ENCODE results near the gene NUP210L.

DNA sequence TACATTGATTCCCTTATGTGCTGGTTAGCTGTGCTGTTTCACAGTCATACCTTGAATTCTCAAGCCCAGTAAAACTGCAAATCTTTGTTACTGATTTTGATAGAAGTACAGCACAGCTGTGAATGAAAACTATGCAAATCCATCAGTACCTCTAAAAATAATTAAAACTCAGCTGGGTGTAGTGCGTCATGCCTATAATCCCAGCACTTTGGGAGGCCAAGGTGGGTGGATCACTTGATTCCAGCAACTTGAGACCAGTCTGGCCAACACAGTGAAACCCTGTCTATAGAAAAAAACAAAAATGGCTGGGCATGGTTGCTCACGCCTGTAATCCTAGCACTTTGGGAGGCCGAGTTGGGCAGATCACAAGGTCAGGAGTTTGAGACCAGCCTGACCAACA is 61.2 kb downstream of the NUP210L start:
- TF ChIP-seq, protein P1, sequence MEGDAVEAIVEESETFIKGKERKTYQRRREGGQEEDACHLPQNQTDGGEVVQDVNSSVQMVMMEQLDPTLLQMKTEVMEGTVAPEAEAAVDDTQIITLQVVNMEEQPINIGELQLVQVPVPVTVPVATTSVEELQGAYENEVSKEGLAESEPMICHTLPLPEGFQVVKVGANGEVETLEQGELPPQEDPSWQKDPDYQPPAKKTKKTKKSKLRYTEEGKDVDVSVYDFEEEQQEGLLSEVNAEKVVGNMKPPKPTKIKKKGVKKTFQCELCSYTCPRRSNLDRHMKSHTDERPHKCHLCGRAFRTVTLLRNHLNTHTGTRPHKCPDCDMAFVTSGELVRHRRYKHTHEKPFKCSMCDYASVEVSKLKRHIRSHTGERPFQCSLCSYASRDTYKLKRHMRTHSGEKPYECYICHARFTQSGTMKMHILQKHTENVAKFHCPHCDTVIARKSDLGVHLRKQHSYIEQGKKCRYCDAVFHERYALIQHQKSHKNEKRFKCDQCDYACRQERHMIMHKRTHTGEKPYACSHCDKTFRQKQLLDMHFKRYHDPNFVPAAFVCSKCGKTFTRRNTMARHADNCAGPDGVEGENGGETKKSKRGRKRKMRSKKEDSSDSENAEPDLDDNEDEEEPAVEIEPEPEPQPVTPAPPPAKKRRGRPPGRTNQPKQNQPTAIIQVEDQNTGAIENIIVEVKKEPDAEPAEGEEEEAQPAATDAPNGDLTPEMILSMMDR (IDR thresholded peaks at IDR 0.05): no peak
- no peak for TF ChIP-seq POLR2A (IDR thresholded peaks at IDR 0.05)
